Measurements from ENCODE around the gene ARGLU1. TPM values are rescaled to one million over a fixed set of nuclear protein-coding genes. Genes with fewer than 3 reads are reported as not detected.

ARGLU1 gene
- total RNA-seq, 1 experiment from 2014 or later, result 137 TPM

DNA sequence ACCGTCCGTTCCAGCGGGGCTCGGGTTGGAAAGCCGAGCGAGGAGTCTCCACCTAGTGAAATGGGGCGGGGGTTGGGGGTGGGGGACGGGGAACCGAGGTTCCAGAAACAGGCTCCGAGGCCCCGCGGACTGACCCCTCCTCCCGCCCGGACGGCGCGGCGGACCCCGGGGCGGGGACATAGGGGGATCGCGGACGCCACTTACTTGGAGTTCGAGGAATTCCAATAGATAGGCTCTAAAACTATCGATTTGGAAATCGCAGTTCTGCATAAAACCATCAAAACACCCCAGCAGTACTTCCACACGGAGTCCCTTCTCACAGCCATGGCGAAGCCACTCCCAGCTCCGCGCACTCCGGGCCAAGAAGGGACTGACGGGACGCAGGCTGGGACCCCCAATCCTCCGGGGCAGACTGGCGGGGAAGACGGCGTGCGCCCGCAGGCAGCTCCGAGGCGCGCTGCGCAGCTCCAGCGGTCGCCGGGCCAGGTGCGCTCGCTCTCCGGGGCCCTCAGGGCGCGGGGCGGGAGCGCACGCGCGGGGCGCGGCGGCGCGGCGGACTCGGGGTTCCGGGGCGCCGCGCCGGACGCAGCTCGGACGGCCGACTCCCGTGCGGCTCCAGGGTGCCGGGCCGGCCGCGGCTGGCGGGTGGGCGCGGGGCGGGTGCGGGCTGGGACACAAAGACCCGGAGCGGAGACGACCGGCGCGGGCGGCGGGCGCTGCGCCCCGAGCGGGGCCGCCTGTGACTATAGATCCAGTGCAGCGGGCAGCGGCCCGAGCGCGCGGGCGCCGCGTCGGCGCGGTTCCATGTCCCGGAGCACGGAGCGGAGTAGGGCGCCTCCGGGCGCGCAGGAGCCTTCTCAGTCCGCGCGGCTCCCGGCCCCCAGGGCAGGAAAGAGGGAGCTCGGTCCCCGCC is 33.0 kb downstream of the ARGLU1 start:
- H3K36me3 Mint-ChIP-seq (ENCODE audit: insufficient read depth, unreplicated experiment), result peaks cover 73% of the 10 kb centered on the region
- peak in 1 of 2 experiments; percentile 40 for DNase-seq
- TF ChIP-seq, protein P1, sequence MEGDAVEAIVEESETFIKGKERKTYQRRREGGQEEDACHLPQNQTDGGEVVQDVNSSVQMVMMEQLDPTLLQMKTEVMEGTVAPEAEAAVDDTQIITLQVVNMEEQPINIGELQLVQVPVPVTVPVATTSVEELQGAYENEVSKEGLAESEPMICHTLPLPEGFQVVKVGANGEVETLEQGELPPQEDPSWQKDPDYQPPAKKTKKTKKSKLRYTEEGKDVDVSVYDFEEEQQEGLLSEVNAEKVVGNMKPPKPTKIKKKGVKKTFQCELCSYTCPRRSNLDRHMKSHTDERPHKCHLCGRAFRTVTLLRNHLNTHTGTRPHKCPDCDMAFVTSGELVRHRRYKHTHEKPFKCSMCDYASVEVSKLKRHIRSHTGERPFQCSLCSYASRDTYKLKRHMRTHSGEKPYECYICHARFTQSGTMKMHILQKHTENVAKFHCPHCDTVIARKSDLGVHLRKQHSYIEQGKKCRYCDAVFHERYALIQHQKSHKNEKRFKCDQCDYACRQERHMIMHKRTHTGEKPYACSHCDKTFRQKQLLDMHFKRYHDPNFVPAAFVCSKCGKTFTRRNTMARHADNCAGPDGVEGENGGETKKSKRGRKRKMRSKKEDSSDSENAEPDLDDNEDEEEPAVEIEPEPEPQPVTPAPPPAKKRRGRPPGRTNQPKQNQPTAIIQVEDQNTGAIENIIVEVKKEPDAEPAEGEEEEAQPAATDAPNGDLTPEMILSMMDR (IDR thresholded peaks at IDR 0.05; ENCODE audit: insufficient read depth in 1 of 2, low read depth in 1 of 2, low read length in 1 of 2, severe bottlenecking in 1 of 2, unreplicated experiment in 1 of 2), result no peak
- intact Hi-C loops (cut with micrococcal nuclease; ENCODE audit: unreplicated experiment), result loop anchor here (2.0 to 10.0 kb wide), 5 partner anchors 292 to 1390 kb away; no protein-coding TSS in a partner anchor
- H3K27me3 ChIP-seq (replicated peaks; ENCODE audit: control insufficient read depth, insufficient read depth, low read length), result no peaks in the 10 kb centered on the region
- H3K27ac Mint-ChIP-seq (ENCODE audit: unreplicated experiment), result peak overlapping the region; percentile 87
- POLR2A ChIA-PET, result interaction anchor here (0.6 to 0.7 kb wide), 5 partner anchors 46 to 1175 kb away, joined by 3 to 4 read pairs (median 3); no protein-coding TSS in a partner anchor
- no peaks in the 10 kb centered on the region for H3K36me3 ChIP-seq (ENCODE audit: control insufficient read depth, insufficient read depth, low read length)
- no peaks in the 10 kb centered on the region for H3K9me3 Mint-ChIP-seq (ENCODE audit: unreplicated experiment)
- H3K27me3 Mint-ChIP-seq (ENCODE audit: insufficient read depth, unreplicated experiment), result no peaks in the 10 kb centered on the region
- H3K9me3 ChIP-seq, result no peaks in the 10 kb centered on the region
- CTCF ChIA-PET, result interaction anchor here (0.5 to 1.5 kb wide), 2 partner anchors 85 to 462 kb away, joined by 3 to 5 read pairs; no protein-coding TSS in a partner anchor
- peaks cover 22% of the 10 kb centered on the region for H3K4me1 ChIP-seq
- H3K4me3 Mint-ChIP-seq (ENCODE audit: unreplicated experiment), result peak overlapping the region; percentile 97
- peaks cover 16% of the 10 kb centered on the region for H3K4me1 Mint-ChIP-seq (ENCODE audit: low read depth, unreplicated experiment)
- no TSS peak for BruUV-seq (replicated peaks)
- peak overlapping the region; percentile 68 for H3K4me3 ChIP-seq (ENCODE audit: low read depth, low read length)

GRCh38 chr13:106533943-106534638 is 33.8 kb downstream of the ARGLU1 start:
- Mint-ChIP-seq H3K4me3 (ENCODE audit: unreplicated experiment) (peak overlapping the region; percentile 97), H3K27me3 (ENCODE audit: insufficient read depth, unreplicated experiment) (no peaks in the 10 kb centered on the region), H3K36me3 (ENCODE audit: insufficient read depth, unreplicated experiment) (peaks cover 73% of the 10 kb centered on the region), H3K9me3 (ENCODE audit: unreplicated experiment) (no peaks in the 10 kb centered on the region), H3K4me1 (ENCODE audit: low read depth, unreplicated experiment) (peaks cover 24% of the 10 kb centered on the region), H3K27ac (ENCODE audit: unreplicated experiment) (peak overlapping the region; percentile 87)
- peaks cover 30% of the 10 kb centered on the region for H3K4me1 ChIP-seq
- BruUV-seq (replicated peaks), result no TSS peak
- H3K9me3 ChIP-seq, result no peaks in the 10 kb centered on the region
- peak; percentile 51 for DNase-seq
- H3K36me3 ChIP-seq (ENCODE audit: control insufficient read depth, insufficient read depth, low read length), result no peaks in the 10 kb centered on the region
- CTCF ChIA-PET, result interaction anchor here (0.7 to 1.5 kb wide), 2 partner anchors 86 to 388 kb away, joined by 5 read pairs; no protein-coding TSS in a partner anchor
- TF ChIP-seq, protein P1 (IDR thresholded peaks at IDR 0.05; ENCODE audit: insufficient read depth in 1 of 2, low read depth in 1 of 2, low read length in 1 of 2, severe bottlenecking in 1 of 2, unreplicated experiment in 1 of 2), result no peak
- intact Hi-C loops (cut with micrococcal nuclease; ENCODE audit: unreplicated experiment), result loop anchor here (1.0 to 10.0 kb wide), 9 partner anchors 61 to 1389 kb away; no protein-coding TSS in a partner anchor
- POLR2A ChIA-PET, result interaction anchor here (0.7 kb wide), 1 partner anchor 587 kb away, joined by 3 read pairs; no protein-coding TSS in a partner anchor
- peak overlapping the region; percentile 68 for H3K4me3 ChIP-seq (ENCODE audit: low read depth, low read length)
- no peaks in the 10 kb centered on the region for H3K27me3 ChIP-seq (replicated peaks; ENCODE audit: control insufficient read depth, insufficient read depth, low read length)

Measured in Caco-2 (cell line).